NCI-H526 treated with DMSO at 0.1 percent for 48 hours (cell line): ENCODE measurements around the gene TEKTIP1.
A peak's percentile ranks its signal among the peaks of the same experiment; 100 is the strongest.
"Not testable (repeated sequence)": the region's sequence is repeated elsewhere in the genome, so short reads cannot be mapped to it uniquely, and the experiment has no call there.

ENCODE experiments used
- DNase-seq: peaks from one replicate; lab custom pipeline; 2025; lab: John Stamatoyannopoulos, UW

Gene TEKTIP1

DNA sequence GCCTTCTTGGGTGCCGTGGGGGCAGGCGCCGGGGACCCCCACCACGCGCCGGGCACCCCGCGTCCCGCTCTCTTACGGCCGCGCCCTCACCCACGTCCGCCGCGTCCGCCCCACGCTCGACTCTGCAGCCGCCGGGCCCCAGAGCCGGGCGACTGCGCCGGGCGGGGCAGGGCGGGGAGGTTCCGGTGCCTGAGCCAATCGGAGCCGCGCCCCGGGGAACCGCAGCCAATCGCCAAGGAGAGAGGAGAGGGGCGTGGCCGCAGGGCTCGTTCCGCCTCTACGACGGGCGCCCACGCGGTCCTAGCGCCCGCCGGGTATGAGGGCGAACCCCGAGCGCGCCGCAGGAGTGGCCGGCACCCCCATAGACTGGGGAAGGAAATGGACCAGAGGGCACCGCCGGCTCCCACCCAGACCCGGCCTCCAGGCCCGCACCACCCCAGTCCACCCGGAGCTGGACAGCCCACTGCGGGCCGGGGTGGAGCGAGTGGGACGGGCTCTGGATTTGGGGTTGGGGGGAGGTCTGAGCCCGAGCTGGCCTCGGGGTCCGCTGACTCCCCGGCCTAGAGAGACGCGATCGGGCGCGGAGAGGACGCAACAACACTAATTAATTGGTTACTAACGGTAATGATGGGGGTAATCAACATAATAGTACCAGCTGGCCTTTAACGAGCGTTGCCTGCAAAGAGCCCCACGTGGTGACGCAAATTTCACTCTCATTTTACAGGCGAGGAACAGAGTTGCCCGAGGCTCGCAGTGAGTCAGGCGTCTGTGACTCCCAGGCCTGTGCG is 18.7 kb downstream of the TEKTIP1 start, which contains the start of gene MFSD12:
Gene MFSD12, minus strand, starts transcription at position 126 of the 788 bp plus-strand sequence. CDS start 183 bp downstream, outside the sequence.
- peak; percentile 70 for DNase-seq

GRCh38 chr19:3563709-3564524 is 24.9 kb downstream of the TEKTIP1 start:
- DNase-seq: no peak

- no peak for DNase-seq
Measured at GRCh38 chr19:3565139-3565538, 26.2 kb downstream of the TEKTIP1 start.

DNA sequence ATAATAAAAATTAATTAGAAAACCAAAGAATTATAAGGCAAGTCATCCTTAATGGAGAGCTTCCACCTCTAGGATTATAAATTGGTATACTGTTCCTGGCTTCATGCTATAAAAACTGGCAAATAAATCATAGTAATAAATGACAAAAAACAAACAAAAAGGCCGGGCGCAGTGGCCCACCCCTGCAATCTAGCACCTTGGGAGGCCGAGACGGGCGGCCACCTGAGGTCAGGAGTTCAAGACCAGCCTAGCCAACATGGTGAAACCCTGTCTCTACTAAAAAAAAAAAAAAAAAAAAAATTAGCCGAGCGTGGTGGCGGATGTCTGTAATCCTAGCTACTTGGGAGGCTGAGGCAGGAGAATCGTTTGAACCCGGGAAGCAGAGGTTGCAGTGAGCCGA is 31.1 kb downstream of the TEKTIP1 start:
- DNase-seq: not testable (repeated sequence)

GRCh38 chr19:3570606-3571011 is 31.6 kb downstream of the TEKTIP1 start:
- DNase-seq: no peak

GRCh38 chr19:3572132-3572854 is 33.3 kb downstream of the TEKTIP1 start:
- peak; percentile 94 for DNase-seq

- DNase-seq: no peak
Measured at GRCh38 chr19:3572855-3573161, 33.8 kb downstream of the TEKTIP1 start, which contains the start of gene HMG20B. HMG20B (plus strand) TSS chr19:3572944; CDS start chr19:3573310, 366 bp downstream.

GRCh38 chr19:3573162-3573857 is 34.3 kb downstream of the TEKTIP1 start:
- DNase-seq: no peak

DNA sequence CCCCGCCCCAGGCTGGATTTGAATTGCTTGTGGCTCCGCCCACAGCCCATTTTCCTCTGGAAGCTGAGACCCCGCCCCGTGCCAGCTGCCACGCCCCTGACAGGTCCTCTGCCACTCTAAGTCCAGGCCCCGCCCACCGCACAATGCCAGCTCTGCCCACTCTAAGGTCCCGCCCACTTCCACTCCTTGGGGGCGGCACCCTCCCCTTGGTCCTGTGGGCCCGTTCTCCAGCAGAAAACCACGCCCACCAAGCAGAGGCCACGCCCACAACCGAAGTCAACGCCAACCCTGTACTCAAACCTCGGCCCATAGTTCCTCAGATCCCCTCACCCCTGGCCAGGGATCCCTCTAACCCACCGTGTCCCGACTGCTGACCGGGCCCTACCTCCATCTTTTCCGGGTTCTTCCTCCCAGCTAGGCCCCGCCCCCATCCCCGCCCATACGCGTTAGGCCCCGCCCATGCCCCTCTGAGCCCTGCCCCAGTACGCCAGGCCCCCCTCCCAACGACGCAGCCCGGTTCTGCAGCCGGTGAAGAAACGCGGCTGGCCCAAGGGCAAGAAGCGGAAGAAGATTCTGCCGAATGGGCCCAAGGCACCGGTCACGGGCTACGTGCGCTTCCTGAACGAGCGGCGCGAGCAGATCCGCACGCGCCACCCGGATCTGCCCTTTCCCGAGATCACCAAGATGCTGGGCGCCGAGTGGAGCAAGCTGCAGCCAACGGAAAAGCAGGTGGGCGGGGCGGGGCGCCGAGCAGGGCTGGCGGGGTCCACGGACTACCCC is 35.1 kb downstream of the TEKTIP1 start:
- DNase-seq: peak; percentile 62

DNA sequence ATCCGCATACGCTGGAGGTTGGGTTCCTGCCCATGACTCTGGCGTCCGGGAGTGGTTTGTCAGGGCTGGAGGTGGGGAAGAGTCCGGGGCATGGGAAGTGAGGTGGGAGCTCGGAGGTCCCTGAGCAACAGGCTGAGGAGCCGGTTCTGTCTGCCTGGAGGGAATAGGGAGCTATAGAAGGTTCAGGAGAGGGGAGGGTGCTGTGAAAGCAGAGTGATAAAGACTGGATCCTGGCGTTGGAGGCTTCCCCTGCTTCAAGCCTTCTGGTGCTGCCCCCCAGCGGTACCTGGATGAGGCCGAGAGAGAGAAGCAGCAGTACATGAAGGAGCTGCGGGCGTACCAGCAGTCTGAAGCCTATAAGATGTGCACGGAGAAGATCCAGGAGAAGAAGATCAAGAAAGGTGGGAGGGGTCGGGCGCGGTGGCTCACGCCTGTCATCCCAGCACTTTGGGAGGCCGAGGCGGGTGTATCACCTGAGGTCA is 36.3 kb downstream of the TEKTIP1 start:
- DNase-seq: no peak

- DNase-seq: no peak
Measured at GRCh38 chr19:3575949-3576673, 37.1 kb downstream of the TEKTIP1 start.

DNA sequence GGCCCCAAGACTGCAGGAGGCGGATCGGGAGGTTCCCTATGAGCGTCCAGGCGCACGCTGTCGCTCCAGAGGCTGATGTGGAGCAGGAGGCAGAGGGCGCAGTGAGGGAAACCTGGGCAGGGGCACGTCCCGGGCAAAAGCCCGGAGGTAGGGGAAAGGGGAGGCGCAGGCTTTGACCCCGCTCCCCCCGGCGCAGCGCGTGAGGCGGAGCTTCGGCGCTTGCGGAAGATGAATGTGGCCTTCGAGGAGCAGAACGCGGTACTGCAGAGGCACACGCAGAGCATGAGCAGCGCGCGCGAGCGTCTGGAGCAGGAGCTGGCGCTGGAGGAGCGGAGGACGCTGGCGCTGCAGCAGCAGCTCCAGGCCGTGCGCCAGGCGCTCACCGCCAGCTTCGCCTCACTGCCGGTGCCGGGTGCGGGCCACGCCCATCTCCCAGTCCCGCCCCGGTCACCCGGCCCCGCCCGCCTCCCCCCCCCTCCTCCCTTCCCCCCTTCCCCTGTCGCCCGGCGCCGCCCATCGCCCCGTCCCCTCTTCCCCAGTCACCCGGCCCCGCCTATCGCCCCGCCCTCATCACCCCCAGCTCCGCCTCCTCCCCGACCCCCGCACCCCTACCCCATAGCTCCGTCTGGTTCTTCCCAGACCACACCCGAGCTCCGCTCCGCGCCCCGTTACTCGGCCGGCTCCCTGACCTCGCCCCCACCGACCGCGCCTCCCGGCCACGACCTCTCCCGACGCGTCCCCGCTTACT is 37.9 kb downstream of the TEKTIP1 start:
- DNase-seq: no peak

DNA sequence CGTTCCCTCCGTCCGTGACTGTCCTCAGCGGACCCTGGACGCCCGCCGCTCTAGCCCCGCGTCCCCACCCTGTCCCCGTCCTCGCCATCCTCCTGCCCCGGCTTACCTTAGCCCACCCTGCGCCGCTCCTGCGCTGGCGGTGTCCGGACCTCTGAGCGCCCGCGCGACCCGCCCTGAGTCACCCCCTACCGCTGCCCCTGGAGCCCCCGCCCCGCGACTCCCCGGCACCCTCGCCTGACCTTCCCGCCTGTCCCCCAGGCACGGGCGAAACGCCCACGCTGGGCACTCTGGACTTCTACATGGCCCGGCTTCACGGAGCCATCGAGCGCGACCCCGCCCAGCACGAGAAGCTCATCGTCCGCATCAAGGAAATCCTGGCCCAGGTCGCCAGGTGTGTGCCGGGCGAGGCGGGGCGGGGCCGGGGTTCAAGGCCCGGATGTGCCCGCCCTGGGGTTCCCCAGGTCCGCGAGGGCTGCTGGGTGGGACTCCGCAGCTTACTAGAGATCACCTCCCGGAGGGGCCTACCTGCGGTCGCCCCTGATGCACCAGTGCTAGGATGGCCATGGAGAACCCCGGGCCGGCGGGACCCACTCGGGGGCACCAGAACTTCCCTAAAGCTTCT is 38.9 kb downstream of the TEKTIP1 start:
- no peak for DNase-seq

DNA sequence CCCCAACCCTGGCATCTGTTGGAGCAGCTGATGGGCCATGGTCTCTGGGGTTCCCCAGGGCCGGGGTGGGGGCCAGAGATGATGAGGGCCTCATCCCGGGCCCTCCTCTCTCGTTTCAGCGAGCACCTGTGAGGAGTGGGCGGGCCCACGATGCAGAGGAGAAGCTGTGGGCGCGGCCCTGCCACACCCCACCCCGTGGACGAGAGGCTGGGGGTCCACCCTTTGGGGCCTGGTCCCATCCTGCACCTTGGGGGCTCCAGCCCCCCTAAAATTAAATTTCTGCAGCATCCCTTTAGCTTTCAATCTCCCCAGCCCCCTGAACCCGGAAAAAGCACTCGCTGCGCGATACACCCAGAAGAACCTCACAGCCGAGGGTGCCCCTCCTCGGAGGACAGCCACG is 39.4 kb downstream of the TEKTIP1 start:
- DNase-seq: no peak

- DNase-seq: no peak
Measured at GRCh38 chr19:3580156-3580934, 41.4 kb downstream of the TEKTIP1 start.

GRCh38 chr19:3581792-3582191 is 42.8 kb downstream of the TEKTIP1 start:
- not testable (repeated sequence) for DNase-seq

- DNase-seq: not testable (repeated sequence)
Measured at GRCh38 chr19:3584036-3584802, 45.2 kb downstream of the TEKTIP1 start.
